Liver (tissue), 9 donors: Measurements from ENCODE around the gene MAML3. TPM values are rescaled to one million over a fixed set of nuclear protein-coding genes. Genes with fewer than 3 reads are reported as not detected.
A peak's percentile ranks its signal among the peaks of the same experiment; 100 is the strongest.

Experiments used
- DNase-seq: peaks from one replicate; pipeline ENCODE4 v3.0.0-alpha.2; 2017; ENCODE audit warnings: low spot score
- H3K27ac ChIP-seq, 2 donors: one replicate each; pipeline ENCODE4 v1.7.0; 2013; ENCODE audit warnings: inconsistent platforms in 2 of 2, low read length in 2 of 2, control low read depth in 1 of 2, low read depth in 1 of 2, mild to moderate bottlenecking in 1 of 2
- H3K27me3 ChIP-seq, 4 donors: one replicate each; pipeline versions ENCODE4 v1.6.1 to v1.7.0; 2013; ENCODE audit warnings: low read length in 3 of 4, inconsistent platforms in 1 of 4, mild to moderate bottlenecking in 1 of 4, moderate library complexity in 1 of 4; ENCODE audit not compliant: control insufficient read depth in 4 of 4, insufficient read depth in 4 of 4
- H3K36me3 ChIP-seq, 4 donors: one replicate each; pipeline versions ENCODE4 v1.6.1 to v1.7.0; 2013; ENCODE audit warnings: low read length in 3 of 4, mild to moderate bottlenecking in 3 of 4, low read depth in 1 of 4, moderate library complexity in 1 of 4; ENCODE audit not compliant: control insufficient read depth in 4 of 4, insufficient read depth in 3 of 4
- H3K4me1 ChIP-seq, 4 donors: one replicate each; pipeline versions ENCODE4 v1.6.1 to v1.7.0; 2013; ENCODE audit warnings: low read length in 3 of 4, mild to moderate bottlenecking in 3 of 4, moderate library complexity in 1 of 4; ENCODE audit not compliant: control insufficient read depth in 4 of 4, insufficient read depth in 4 of 4
- H3K4me3 ChIP-seq, 3 donors: one replicate each; pipeline versions ENCODE4 v1.6.1 to v1.7.0; 2013; ENCODE audit warnings: low read length in 3 of 3, control low read depth in 1 of 3, low read depth in 1 of 3, mild to moderate bottlenecking in 1 of 3
- H3K9ac ChIP-seq, 2 donors: one replicate each; pipeline ENCODE4 v1.7.0; 2013; ENCODE audit warnings: low read length in 2 of 2, mild to moderate bottlenecking in 2 of 2, moderate library complexity in 2 of 2, control low read depth in 1 of 2, low read depth in 1 of 2
- H3K9me3 ChIP-seq, 4 donors: one replicate each; pipeline versions ENCODE4 v1.6.1 to v1.7.0; 2013; ENCODE audit warnings: low read length in 3 of 4; ENCODE audit not compliant: control insufficient read depth in 4 of 4
- ATF3 ChIP-seq: IDR thresholded peaks from 2 replicates; pipeline ENCODE4 v1.6.1; 2016; ENCODE audit warnings: antibody characterized with exemption
- CTCF ChIP-seq: fragments of 150-350 bp; IDR thresholded peaks from 2 replicates; pipeline ENCODE4 v1.5.1; 2017; ENCODE audit warnings: improper control_type of control experiment, low read depth, low read length; ENCODE audit not compliant: missing input control
- EGR1 ChIP-seq, 2 donors: IDR thresholded peaks; 2 replicates each; pipeline ENCODE4 v1.6.1; 2016 to 2018; ENCODE audit warnings: antibody characterized with exemption in 2 of 2, low read depth in 2 of 2
- FOXA1 ChIP-seq: IDR thresholded peaks from 2 replicates; pipeline ENCODE4 v1.6.1; 2016; ENCODE audit warnings: antibody characterized with exemption
- FOXA2 ChIP-seq: IDR thresholded peaks from 2 replicates; pipeline ENCODE4 v1.6.1; 2016; ENCODE audit warnings: antibody characterized with exemption
- GABPA ChIP-seq, 2 donors: IDR thresholded peaks in 1 of 2; conservative IDR thresholded peaks in 1 of 2; 2 replicates each; pipeline ENCODE4 v1.6.1; 2016; ENCODE audit warnings: antibody characterized with exemption in 2 of 2, mild to moderate bottlenecking in 1 of 2, moderate library complexity in 1 of 2
- HNF4A ChIP-seq, 2 donors: conservative IDR thresholded peaks; 2 replicates each; pipeline ENCODE4 v1.6.1; 2016; ENCODE audit warnings: antibody characterized with exemption in 2 of 2, mild to moderate bottlenecking in 2 of 2
- HNF4G ChIP-seq: IDR thresholded peaks from 2 replicates; pipeline ENCODE4 v1.6.1; 2016; ENCODE audit warnings: antibody characterized with exemption
- JUND ChIP-seq, 2 donors: IDR thresholded peaks; 2 replicates each; pipeline ENCODE4 v1.6.1; 2016; ENCODE audit warnings: antibody characterized with exemption in 2 of 2
- MAX ChIP-seq: IDR thresholded peaks from 2 replicates; pipeline ENCODE4 v1.6.1; 2016; ENCODE audit warnings: antibody characterized with exemption
- NR2F2 ChIP-seq: IDR thresholded peaks from 2 replicates; pipeline ENCODE4 v1.6.1; 2016; ENCODE audit warnings: antibody characterized with exemption
- RAD21 ChIP-seq, 2 donors: IDR thresholded peaks; 2 replicates each; pipeline ENCODE4 v1.6.1; 2016; ENCODE audit warnings: antibody characterized with exemption in 2 of 2, mild to moderate bottlenecking in 2 of 2
- REST ChIP-seq: IDR thresholded peaks from 2 replicates; pipeline ENCODE4 v1.6.1; 2016; ENCODE audit warnings: antibody characterized with exemption, mild to moderate bottlenecking
- RXRA ChIP-seq, 2 donors: IDR thresholded peaks; 2 replicates each; pipeline ENCODE4 v1.6.1; 2017 to 2018; ENCODE audit warnings: antibody characterized with exemption in 2 of 2, mild to moderate bottlenecking in 1 of 2
- SP1 ChIP-seq: IDR thresholded peaks from 2 replicates; pipeline ENCODE4 v1.6.1; 2018; ENCODE audit warnings: antibody characterized with exemption, mild to moderate bottlenecking
- TAF1 ChIP-seq: conservative IDR thresholded peaks from 2 replicates; pipeline ENCODE4 v1.6.1; 2016; ENCODE audit warnings: antibody characterized with exemption, mild to moderate bottlenecking
- YY1 ChIP-seq: IDR thresholded peaks from 2 replicates; pipeline ENCODE4 v1.6.1; 2016; ENCODE audit warnings: antibody characterized with exemption, mild to moderate bottlenecking
- ZBTB33 ChIP-seq: IDR thresholded peaks from 2 replicates; pipeline ENCODE4 v1.6.1; 2016; ENCODE audit warnings: antibody characterized with exemption
- WGBS: extraction: QIAGEN DNeasy Blood & Tissue Kit; methylation state at CpG from one replicate; pipeline ENCODE4 v1.1.7; 2013; 5-methylcytosine and 5-hydroxymethylcytosine counted together
- polyA plus RNA-seq, 2 donors: library from polyadenylated mRNA; stranded (reverse) in 1 of 2; unstranded in 1 of 2; fragments of 200-250 nt in 1 of 2; fragments of >200 nt in 1 of 2; fragmentation: Nextera tagmentation in 1 of 2; extraction: Ambion mirVana in 1 of 2; gene quantifications; one replicate each; pipeline versions ENCODE4 v1.2.1 to v1.2.3, GENCODE V29; 2013 to 2015
- total RNA-seq, 2 donors: library from RNA; depleted of rRNA; stranded (reverse); fragments of >200 nt; gene quantifications; one replicate each; pipeline ENCODE4 v1.2.3, GENCODE V29; 2014
- donor health status: healthy.
- donor health status: healthy.
- donor health status: healthy.
- donor health status: healthy.
- donor health status: healthy.

MAML3 gene
- total and polyA plus RNA-seq, 4 donors: 1.3 to 4.3 (median 2.7) TPM

GRCh38 chr4:140152751-140153418 is 1.1 kb downstream of the MAML3 start:
- Histone ChIP-seq H3K4me3 (peak overlapping the region; percentile 84 to 92 (median 87)), H3K9me3 (no peaks in the 10 kb centered on the region), H3K4me1 (peaks cover 2 to 29% (median 20%) of the 10 kb centered on the region in 4 donors), H3K9ac (peak overlapping the region; percentile 15 to 75), H3K27ac (peak overlapping the region; percentile 97 to 99), H3K36me3 (no peaks in the 10 kb centered on the region), H3K27me3 (no peaks in the 10 kb centered on the region)
- DNase-seq: peak; percentile 65
- TF ChIP-seq FOXA1 (no peak), HNF4A (conservative IDR thresholded peaks at IDR 0.05) (no peak), RXRA (IDR thresholded peaks at IDR 0.05) (no peak), RAD21 (IDR thresholded peaks at IDR 0.05) (peak in 1 of 2 donors; percentile 29), ATF3 (no peak)
- under 1% methylated on average over 54 of the region's 54 CpGs for WGBS

- no peaks in the 10 kb centered on the region for H3K36me3 ChIP-seq
- peak; percentile 51 for DNase-seq
- under 1% methylated on average over 50 of the region's 50 CpGs for WGBS
- peak overlapping the region; percentile 97 to 99 for H3K27ac ChIP-seq
- TF ChIP-seq GABPA (IDR thresholded peaks at IDR 0.05 in 1 of 2, conservative IDR thresholded peaks at IDR 0.05 in 1 of 2): no peak
- no peak for TF ChIP-seq HNF4G
- TF ChIP-seq MAX: no peak
- no peak for TF ChIP-seq YY1
- no peak for TF ChIP-seq ATF3
- peak; percentile 19 to 48 for TF ChIP-seq RAD21 (IDR thresholded peaks at IDR 0.05)
- TF ChIP-seq EGR1 (IDR thresholded peaks at IDR 0.05; ENCODE audit: low read depth in 2 of 2): no peak
- TF ChIP-seq REST: no peak
- TF ChIP-seq SP1: peak; percentile 8
- TF ChIP-seq FOXA2: no peak
- TF ChIP-seq RXRA (IDR thresholded peaks at IDR 0.05): peak in 1 of 2 donors; percentile 2
- TF ChIP-seq ZBTB33: no peak
- no peak for TF ChIP-seq NR2F2
- no peak for TF ChIP-seq HNF4A (conservative IDR thresholded peaks at IDR 0.05)
- TF ChIP-seq TAF1: no peak
- TF ChIP-seq JUND (IDR thresholded peaks at IDR 0.05): no peak
- TF ChIP-seq FOXA1: no peak
- TF ChIP-seq CTCF: peak; percentile 15
- peak overlapping the region; percentile 66 to 92 (median 84) for H3K4me3 ChIP-seq
- H3K4me1 ChIP-seq: peaks cover 4 to 32% (median 23%) of the 10 kb centered on the region in 4 donors
- no peaks in the 10 kb centered on the region for H3K9me3 ChIP-seq
- no peaks in the 10 kb centered on the region for H3K27me3 ChIP-seq
- H3K9ac ChIP-seq: peak overlapping the region; percentile 65 to 74
Observed at GRCh38 chr4:140152013-140152703, 1.8 kb downstream of the MAML3 start.
